DMS153 (cell line): ENCODE data around the gene ANKS6.
"Not testable (repeated sequence)": the region's sequence is repeated elsewhere in the genome, so short reads cannot be mapped to it uniquely, and the experiment has no call there.

ENCODE experiments used
- DNase-seq: peaks from one replicate; lab custom pipeline; 2025; lab: John Stamatoyannopoulos, UW

ANKS6 gene

DNA sequence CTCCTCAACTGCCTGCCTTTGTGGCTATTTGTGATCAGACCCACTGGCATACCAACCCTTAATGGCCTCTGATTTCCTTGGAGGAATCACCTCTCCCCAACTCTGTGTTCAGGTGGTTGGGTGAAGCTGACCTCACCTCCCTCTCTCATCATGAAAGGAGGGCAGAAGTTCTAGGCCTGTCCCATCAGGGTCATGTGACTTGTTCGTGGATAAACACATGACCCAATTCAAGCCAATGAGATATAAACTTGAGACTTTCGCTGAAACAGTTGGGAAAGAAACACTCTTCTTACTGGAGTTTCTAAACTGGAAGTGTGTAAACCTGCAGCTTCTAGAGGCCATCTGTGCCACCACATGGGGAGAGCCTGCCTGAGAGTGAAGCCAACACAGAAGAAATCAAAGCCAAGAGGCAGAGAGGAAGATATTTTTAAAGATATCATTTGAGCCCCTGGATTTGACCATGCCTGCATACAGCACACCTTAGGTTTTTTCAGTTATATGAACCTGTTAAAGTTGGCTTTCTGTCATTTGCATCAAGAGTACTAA lies 93.4 kb downstream of the ANKS6 start:
- no peak for DNase-seq

DNA sequence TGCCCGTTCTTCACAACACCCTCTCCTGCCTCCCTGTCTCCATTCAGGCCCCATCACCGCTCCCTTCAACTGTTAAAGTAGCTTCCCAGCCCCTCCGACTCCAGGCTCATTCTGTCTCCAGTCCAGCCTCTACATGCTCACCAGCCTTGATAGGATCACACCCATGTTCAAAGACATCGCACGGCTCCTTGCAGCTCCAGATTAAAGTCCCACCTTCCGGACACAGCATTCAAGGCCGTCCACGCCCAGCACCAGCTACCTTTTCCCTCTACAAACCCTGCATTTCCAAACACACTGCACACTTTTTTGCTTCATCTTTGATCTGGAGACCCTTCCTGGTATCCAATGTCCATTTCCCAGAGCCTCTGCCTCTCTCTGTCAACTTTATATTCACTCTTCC lies 94.0 kb downstream of the ANKS6 start:
- DNase-seq: no peak

DNA sequence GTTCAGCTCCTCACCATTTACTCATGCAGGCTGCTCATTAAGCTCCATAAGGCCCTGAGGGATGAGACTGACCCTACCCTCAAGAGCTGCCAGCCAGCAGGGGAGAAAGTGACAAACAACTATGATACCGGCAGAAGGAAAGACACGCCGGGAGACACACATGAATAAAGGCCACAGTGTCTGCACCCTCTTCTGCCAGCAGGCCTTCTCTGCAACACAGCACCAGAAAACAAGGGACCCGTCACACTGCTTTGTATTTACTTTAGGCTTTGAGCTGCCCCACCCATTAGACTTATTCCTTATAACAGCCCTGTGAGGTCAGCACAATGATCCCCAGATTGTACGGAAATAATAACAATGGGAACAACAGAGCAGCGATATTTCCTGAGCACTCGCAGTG lies 94.8 kb downstream of the ANKS6 start:
- no peak for DNase-seq

DNA sequence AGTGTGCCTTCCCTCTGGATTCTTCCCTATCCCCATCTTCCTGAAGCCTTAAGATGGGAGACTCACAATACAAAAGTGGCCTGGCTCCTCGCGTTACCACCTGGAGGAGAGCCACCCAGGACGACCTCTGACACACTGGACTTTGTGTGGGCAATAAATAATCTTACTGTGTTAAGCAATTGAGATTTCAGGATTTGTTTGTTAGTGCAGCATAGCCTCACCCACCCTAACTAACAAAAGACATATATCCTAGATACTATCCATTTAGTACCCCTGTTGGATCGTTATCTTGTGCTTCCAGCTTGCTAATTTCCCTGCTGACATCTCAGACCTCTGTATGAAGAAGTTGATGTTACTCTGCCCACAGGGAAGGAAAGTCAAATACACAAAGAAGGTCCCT lies 95.6 kb downstream of the ANKS6 start:
- no peak for DNase-seq

DNA sequence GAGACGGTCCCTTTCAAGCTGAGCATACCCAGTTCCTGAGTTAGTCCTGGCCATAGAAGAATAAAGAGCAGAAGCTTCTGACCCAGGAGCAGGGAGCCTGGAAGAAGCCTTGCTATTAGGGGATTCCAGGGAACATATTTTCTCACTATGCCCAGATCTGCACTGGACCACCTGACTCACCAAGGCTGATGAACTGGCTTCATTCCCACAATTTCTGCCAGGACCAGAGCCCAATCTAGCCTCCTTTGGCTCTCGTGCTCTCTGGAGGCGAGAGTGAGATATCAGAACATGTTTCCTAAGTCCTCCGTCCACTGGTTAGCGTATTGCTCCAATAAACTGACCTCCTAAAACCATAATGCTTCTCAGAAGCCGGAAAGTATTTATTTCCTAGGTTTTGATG lies 97.5 kb downstream of the ANKS6 start:
- DNase-seq: no peak

DNA sequence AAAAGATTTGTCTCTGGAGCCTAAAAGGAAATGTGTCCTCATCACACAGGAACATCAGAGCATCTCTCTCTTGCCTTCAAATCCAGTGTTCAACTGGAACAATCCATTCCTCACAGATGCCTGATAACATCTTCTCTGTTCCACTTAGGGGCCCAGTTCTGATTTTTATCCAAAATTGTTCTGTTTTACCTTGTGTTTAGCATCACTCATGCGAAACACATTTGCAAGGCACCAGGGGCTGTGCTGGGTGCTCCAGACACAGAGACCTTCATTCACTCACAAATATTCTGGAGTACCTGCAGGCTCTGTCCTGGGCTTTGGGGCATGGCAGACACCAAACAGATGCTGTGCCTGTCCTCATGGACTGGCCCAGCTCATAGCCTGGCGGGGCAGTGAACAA lies 101.4 kb downstream of the ANKS6 start:
- DNase-seq: no peak

DNA sequence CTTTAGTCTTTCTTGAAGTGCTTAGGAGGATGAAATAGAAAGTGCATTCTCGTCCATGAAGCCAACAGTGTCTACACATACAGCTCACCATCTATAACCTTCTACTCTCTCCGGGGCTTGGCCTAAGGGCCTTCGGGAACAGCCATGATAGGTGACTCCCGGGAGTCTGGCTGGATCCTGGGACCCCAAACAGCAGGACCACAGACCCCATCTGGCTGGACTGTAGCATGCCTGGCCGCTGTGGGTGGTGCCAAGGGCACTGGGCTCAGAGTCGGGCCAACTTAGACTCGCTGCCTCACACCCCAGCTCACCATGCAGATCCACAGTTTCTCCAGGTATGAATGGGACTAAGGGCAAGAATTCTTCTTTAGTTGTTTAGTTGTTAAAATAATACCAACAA lies 104.0 kb downstream of the ANKS6 start:
- DNase-seq: no peak

DNA sequence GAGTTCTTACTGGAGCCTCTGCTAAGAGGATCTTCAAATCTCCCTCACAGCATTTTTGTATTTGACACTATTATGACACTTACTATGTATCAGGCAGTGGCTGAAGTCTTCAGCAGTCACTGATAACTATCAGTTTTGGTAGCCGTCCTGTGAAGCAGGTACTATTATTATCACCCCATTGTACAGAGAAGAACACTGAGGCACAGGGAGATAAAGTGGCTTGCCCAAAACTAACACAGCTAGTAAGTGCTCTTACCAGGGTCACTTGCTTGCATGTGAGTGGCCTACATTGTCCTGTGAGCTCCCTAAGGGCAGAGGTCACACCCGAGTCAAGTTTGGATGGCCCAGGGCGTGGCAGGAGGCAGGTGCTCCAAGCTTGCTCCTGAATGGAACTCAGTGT lies 104.5 kb downstream of the ANKS6 start:
- DNase-seq: no peak

DNA sequence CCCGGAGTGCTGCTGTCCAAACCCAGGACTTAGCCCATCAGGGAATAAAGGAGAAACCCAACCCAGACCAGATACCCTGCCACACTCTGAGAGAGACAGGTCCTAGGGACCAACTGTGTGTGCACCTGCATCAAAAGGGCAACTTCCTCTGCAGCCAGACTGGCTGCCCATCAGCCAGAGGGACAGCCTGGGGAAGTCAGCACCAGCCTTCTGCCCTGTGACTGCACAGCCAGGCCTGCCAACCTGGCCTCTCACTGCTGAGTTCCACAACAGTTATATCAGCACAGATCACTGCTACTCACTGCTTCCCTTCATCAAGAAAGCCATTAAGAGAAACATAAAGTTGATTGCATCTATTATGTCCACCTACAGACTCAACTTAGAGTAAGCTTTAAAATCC lies 105.7 kb downstream of the ANKS6 start:
- DNase-seq: no peak

DNA sequence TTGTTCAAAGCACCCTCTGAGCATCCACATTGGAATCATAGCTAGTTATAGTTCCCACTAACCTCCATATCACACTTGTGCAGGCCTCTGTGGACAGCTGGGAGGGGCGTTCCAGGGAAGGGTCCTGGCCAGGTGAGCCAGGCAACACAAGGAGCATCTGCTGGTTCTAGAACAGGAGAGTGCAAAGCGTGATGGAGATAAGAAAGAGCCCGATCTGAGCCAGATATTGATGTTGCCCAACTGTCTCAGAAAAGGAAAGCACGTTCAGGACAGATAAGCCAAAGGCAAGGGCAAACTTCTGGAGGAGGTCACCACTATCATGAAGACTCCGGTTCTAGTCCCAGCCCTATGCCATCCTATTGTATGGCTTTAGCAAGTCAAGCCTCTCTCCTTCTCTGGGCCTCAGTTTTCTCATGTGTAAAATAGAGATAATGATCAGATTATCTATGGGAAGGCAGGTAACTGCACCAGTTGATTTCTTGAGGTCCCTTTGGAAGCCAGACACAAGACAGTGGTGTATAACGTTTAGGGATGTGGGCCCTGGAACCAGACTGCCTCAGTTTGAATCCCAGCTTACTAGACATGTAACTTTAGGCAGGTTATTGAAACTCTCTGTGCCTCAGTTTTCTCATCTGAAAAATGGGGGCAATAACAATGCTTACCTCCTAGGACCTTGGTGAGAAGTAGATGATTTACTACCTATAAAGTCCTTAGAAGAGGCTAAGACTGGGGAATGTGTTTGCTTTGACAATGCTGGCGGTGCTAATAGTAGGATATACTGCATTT lies 107.5 kb downstream of the ANKS6 start:
- DNase-seq: no peak

DNA sequence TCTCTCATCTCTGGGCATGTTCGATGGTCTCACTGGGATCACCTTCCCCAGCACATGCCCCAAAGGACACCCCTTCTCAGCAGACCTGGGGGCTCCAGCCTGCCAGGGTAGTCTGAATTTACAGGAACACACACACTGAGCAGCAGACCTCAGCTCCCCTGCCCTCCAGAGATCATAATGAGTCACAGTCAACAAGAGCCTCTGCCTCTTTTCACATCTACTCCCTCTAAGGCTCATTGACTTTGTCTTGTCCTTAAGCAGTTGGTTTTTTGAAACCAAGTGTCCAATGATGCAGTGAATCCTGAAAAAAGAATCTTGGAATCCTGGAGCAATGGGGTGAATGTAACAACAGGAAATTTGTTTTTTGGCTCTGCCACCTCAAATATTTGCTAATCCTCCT lies 108.4 kb downstream of the ANKS6 start:
- no peak for DNase-seq

DNA sequence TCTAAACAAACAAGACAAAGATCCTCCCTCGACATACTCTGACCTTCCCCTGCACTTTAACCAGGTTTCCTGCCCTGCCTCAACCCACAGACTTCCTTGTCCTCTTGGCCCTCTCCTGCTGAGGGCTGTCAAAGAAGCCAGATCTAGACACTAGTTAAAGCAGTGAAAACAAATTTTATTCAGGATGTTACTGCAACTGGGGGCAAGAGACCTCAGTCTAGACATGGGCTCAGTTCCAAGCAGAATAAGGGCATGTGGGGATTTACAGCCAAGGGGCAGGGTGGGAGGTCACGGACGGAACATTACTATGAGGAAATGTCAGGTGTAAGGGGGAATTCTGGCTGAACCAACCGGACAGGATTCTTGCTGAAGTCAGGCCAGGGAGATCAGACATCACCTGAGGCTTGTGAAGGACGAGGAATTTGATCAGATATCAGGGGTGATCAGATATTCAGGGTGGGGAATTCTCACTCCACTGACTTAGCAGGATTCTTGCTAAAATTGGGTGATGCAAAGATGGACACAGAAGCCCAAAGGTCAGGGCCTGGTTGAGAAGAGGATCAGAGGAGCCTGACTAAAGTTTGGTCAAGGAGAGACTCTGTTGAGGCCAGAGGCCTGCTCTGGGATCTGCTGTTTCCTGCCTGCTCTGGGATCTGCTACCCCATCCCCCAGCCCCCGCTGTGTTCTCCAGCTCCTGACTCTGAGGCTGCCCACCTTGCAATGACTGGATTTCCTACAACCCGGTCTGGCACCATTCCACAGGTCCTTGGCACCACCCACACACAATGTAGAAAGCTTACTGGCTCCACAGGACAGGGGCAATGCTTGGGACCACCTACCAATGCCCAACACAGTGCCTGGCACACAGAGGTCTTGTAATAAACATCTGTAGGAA lies 109.1 kb downstream of the ANKS6 start:
- DNase-seq: no peak

DNA sequence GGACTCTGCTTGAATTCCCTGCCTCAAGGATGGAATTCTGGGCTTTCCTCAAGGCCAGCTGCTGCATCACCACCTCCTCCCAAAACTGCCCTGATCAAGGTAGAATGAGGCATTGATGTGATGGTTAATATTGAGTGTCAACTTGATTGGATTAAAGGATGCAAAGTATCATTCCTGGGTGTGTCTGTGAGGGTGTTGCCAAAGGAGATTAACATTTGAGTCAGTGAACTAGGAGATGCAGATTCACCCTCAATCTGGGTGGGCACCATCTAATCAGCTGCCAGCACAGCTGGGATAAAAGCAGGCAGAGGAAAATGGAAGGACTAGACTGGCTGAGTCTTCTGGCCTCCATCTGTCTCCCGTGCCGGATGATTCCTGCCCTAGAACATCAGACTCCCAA lies 111.5 kb downstream of the ANKS6 start:
- DNase-seq: not testable (repeated sequence)
